GM21515 (cell line): ENCODE results near the gene KIF5C.
A peak's percentile ranks its signal among the peaks of the same experiment; 100 is the strongest.

Experiments used
- ATAC-seq: cut with Tn5 transposase; IDR thresholded peaks from one replicate; pipeline ENCODE4 v1.9.1; 2021; ENCODE audit not compliant: unreplicated experiment

KIF5C gene

DNA sequence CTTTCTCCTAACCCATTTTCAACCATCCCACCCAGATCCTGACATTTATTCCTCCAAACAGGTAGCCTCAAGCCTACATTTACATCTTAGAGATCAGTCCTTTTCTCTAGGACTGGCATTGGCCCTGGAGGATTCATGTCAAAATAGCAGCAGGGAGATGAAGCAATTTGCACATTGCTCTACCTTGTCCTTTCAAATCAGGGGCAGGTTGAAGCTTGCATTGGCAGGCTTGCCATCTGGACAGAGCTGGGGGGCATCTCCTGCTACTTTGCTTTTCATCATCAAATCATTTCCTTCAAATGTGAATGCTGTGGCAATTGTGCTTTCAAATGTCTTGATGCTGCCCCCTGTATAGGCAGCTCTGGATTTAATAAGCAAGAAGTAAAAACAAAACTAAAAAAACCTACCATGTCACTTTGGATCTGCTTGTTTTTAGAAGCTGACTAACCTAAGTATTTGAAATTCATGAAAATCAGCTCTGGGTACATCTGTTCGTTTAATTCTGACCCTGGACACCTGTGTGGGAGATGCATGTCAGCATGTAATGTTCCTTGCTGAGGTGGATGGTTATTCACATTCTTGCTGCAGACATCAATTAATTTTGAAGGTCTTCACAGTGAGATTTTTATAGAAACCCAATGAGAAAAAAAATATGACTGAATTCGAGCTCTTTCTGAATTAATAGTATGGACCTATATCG is 47.9 kb downstream of the KIF5C start:
- no peak for ATAC-seq

DNA sequence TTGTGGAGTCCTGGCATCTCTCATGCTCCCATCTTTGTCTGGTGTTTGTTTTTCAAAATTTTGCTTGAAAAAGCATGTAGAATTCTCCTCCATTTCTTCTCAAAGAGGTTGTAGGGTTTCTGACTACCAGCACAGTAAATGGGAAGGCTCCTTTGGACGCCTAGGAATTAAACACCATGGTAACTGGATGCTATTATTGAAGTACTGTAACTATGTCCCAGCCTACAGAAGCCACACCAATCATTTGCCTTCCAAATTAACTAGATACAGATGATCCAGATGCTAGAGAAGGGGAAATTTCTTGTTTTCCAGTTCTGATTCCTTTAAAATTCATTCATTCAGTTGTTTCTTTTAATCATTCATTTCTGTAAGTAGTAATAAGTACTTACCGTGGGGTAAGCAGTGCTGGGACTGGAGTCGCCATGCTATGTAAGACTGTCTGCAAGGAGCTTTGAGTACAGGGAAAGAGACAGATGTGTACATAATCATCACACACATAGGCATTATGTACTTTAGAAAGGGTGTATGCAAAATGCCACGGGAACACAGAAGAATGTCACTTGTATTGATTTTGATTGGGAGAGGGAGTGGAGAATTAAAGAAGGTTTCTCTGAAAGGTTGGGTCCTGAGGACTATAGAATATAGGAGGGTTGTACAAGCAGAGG is 49.6 kb downstream of the KIF5C start:
- no peak for ATAC-seq

DNA sequence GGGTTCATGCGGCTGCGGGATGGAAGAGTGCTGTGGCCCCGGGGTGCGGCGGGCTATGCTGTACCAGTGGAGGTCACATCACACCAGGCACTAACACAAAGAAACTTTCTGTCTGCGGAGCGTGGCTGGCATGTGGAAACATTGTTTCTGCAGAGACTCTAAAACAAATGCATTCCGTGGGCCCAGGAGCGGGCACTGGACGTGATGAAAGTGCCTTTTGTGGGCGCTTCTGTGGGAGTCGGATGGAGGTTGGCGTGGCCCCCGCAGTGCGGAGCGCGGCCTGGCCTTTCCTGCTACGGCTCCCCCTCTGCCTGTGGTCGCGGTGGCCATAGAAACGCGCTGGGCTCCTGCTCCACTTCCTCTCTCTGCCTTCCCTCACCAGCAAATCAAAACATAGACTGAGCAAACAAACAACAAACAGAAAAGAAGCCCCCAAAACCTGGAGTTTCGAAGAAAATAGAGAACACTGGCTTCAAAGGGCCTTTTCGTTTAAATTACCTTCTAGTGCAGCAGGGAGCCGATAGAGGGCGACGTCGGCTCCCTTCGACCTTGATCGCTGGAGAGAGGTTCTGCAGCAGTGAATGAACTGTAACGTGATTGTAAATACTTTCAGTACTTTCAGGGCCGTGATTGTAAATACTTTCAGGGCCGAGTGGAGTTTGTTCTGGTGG is 51.4 kb downstream of the KIF5C start:
- ATAC-seq: peak; percentile 76

DNA sequence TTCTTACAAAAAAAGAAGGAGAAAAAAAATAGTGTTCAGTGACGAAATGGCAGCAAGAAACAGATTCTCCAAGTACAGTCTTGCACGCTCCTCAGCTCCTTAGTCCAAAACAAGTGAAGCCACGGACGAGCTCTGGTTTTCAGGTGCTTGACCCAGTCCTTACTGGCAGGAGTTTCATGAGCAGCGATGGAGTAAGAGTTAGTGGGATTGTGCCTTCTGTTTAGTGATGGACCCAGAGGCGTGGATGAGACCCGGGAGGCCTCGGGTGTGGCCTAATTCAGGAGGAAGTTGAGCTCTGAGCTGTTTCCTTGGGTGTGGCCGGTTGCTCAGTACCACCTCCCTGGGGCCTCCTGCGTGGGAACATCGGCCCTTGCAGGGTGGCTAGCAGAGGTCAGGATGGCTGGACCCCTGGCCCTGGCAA is 52.0 kb downstream of the KIF5C start:
- peak; percentile 69 for ATAC-seq

DNA sequence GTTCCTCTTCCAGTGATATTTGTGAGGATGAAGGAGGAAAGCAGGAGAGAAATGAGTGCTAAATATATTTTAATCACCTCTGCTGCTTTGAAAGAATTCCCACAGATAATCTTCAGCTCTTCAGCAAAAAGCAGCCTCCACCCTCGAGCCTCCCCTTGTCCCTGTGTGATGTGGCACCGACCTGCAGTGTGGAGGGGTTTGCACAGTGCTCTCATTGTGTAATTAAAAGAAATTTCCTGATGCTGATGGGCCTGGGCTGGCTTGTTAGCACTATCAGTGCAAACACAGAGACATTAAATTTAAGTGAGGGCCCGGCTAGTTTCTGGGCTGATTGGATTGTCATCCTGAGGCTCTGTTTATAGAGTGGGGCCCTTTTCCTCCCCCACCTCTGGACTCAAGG is 53.4 kb downstream of the KIF5C start:
- ATAC-seq: no peak

DNA sequence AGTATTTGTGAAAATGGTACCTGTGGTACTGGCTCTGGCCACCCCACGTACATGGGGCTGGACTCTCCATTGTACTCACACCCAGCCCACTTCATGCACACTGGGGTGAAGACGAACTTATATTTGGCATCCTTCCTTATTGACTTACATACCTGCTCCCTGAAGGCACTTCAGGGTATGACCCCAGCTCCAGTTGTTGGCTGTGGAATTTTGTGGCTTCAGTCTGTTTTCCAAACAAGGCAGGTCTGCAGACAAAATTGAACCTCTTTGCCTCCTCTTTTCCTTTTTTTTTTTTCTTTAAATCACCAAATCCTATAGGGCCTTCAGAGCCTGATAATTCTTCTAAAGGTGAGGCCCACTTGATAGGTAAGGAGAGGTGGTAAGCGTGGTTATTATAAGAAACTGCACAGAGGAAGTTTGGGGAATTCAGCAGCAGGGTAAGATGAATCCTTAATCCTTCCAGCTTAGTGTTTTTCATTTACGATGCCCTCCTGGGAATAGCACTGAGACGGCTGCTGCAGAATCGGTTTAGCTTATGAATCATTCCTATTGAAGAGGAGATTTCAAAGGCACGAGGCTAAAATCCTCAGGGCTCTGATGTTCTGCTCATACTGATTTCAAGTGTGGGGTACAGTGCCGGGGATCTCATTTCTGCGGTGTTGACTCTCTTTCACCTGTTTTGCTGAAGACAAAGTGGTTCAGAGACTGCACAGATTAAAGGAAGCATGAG is 55.2 kb downstream of the KIF5C start:
- no peak for ATAC-seq

DNA sequence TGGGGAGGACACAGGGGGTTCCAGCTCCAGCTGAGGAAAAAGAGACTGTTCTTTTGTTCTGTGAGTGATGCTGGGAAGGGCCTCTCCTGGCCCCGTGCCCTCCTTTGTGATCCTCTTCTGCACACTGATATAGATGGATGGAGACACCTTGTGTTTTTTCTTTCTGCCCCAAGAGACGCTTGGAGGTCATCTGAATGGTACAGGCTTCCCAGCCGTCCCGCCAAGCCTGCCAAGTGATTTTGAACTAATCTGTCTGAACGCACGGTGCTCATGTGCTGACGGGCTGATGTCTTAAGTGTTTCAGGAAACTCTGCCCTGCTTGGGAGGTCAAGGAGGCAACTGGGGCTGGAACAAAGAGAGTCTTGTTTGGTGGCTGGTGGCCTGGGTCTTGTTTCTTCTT is 57.5 kb downstream of the KIF5C start:
- ATAC-seq: no peak

DNA sequence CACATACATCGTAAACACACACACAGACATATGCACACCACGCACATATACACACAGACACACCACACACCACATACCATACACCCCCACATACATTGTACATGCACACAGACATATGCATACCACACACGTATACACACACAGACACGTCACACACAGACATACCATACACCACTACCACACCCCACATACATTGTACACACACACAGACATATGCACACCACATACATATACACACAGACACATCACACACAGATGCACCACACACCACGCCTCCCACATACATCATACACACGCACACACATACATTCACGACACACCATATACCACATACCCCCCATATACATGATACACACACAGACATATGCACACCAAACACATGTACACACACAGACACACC is 58.4 kb downstream of the KIF5C start:
- ATAC-seq: no peak

DNA sequence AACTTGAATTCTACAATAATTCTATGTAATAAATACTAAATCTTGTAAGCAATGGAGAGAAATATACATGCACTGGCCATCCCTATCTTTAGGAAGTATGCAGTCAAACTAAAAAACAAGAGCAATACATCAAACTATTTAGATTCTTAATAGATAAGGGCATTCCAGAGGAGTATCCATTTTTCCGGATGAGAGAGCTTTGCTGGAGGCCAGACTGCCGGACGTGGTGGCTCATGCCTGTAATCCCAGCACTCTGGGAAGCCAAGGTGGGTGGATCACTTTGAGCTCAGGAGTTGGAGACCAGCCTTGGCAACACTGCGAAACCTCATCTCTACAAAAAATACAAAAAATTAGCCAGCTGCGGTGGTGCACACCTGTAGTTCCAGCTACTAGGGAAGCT is 60.8 kb downstream of the KIF5C start:
- no peak for ATAC-seq

DNA sequence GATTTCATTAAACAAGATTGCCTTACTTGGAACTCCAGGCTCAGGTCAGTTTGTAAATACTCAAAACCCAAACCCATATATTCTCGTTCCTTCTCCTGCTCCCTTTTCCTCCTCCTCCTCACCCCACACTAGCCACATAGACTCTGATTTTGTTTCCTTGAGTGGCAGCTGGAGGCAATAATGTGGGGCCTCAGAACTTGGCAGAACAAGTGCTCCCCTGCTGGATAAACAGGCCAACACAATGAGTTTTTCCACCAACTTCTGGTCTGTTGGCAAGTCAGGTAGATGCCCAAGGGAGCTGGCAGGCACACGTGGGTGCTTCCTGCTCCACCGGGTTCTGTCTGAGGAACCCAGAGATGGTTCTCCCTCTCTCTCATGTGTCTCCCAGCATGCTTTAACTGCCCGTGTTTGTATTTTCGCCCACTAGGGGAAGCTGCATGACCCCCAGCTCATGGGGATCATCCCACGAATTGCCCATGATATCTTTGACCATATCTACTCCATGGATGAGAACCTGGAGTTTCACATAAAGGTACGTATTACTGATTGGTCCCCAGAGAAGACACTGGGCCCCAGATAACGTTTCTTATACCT is 61.9 kb downstream of the KIF5C start:
- no peak for ATAC-seq

DNA sequence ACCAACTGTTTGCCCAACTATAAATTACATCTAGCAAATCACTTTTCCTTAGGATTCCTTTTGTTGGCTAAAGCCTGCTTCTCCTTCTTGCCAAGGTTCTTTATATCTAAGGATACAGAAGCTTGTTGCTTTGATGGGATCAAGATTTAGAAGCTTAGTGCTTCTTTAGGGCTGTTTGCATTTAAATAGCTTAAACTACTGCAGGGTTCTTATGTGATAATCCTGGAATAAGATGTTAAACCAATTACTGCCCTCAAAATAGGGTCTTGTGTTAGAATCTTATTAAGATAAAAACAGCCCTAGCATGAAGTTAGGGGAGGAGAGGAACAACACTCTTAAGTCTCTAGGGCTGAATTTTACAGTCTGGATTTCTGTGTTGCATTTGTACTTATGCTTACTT is 64.2 kb downstream of the KIF5C start:
- no peak for ATAC-seq

DNA sequence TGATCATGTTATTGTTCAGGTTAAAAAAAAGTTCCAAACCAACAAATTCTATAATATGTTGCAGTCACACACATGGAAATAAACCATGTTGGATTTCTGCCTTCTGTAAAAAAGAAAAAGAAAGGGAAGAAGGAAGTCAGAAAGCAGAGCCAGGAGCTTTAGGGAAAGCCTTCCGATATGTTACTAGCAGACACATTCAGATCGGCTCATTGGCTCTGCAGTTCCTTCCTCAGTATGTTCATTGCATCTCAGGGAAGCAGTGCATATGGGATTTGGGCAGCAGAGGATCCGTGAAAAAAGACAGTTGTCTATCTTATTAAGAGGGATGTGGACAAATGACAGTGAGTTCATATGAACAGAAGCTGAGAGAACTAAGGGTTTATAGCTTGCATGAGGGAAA is 68.1 kb downstream of the KIF5C start:
- ATAC-seq: no peak

DNA sequence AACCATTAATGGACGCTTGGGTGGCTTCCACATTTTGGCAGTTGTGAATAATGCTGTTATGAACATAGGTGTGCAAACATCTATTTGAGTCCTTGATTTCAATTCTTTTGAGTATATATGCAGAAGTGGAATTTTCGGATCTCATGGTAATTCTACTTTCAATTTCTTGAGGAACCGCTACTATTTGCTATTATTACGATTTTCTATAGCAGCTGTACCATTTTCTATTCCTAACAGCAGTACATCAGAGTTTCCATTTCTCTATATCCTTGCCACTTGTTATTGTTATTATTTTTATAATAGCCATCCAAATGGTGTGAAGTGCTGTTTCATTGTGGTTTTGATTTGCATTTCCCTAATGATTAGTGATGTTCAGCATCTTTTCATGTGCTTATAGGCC is 69.5 kb downstream of the KIF5C start:
- ATAC-seq: no peak

DNA sequence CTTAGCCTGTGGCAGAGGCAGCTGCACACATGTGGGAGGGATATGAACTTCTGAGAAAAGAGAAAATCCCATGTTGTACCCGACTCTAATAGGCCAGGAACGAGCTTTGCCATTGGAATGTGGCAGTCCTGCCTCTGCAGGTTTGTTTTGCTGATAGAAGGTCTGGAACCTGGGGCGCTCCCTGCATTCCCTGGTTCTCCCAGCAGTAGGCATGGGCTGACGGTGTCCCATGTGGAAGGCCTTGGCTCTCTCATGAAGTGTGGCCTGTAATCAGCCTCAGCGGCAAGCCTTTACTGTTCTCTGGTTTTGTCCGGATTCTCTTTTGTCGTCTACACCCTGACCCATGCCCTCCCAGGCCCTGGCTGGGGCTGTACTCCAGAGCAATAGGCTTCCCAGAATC is 72.3 kb downstream of the KIF5C start:
- ATAC-seq: no peak

DNA sequence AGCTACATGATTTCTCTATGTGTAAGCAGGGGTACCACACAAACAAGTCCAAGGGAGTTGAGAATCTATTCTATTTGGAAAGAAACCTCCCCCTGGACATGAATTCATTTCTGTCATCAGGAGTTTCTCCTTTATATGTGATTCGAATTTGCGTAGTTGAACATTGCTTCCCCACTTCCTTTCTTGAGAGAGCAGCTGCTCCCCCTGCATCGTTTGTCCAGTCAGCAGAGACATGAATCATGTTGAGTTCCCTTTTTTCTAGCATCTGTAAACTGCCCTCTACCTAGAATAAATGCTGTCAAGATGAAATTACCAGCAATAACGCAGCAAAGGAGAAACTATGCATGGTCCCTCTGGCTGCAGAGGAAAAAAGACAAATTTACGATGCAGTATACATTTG is 73.8 kb downstream of the KIF5C start:
- ATAC-seq: no peak

DNA sequence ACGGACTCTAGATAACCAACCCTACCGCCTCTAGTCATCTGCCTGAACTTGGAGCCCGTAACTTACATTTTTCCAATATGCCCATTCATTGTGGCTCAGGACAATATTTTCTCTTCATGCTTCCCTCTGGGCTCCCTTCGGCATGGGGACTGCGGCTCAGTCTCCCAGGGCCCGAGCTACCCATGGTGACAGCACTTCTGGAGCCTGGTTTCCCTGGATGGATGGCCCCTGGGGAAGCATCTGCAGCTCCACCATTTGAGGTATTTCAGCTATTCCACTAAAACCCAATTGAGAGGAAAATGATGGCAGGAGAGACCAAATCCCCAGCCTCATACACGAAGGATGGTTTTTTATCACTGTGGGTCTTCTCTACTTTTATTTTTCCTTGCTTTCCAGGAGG is 74.3 kb downstream of the KIF5C start:
- no peak for ATAC-seq

DNA sequence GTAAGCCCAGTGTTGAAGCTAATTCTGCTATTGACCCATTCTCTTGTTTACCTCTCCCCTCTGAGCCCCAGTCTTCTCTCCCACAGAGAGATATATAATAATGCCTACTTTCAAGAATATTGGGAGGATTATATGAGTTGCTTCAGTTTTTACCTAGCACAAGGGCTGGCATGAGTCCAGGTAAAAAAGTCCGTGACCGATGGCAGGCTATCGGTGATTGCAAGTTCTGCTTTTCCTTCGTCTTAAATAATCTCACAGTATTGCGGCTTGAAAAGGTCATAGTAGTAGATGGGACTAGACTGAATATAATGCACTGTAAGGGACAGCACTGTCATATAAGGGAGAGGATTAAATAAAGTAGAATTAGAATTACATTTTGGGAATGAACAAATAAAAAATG is 77.6 kb downstream of the KIF5C start:
- no peak for ATAC-seq

DNA sequence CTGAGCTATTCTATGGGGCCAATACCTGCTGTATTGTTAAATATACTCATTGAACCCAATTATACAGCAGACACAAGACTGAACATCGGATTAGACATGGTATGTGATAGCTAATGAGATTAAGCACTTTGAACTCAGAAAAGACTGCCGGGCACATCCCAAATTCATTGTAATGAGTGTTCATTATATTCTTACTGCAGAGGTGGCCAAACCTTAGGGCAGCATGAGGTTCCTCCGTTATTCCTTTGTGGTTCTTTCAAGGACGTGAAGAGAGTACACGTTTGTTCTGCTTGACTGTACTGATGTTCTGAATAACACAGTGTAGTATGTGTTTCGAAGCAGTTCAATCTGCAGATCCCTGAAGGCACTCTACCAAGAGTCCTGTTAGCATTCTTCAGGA is 78.4 kb downstream of the KIF5C start:
- ATAC-seq: no peak

DNA sequence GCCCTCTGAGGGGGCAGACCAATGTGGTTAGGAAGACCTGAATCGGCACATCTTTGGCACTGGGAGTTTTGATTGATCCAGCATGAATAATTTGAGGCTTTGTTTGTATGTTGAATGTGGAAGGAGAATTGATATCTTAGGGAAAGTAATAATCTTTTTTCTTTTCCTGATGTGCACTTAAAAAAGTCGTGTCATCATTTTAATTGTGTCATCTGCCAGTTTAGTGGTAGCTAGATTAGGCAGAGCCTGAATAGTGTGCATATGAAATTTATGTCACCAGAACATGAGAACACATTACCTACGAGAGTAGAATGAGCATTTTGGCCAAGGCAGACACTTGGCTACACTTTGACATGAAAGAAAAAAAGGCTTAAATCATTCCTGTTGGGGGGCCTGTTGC is 79.5 kb downstream of the KIF5C start:
- no peak for ATAC-seq

DNA sequence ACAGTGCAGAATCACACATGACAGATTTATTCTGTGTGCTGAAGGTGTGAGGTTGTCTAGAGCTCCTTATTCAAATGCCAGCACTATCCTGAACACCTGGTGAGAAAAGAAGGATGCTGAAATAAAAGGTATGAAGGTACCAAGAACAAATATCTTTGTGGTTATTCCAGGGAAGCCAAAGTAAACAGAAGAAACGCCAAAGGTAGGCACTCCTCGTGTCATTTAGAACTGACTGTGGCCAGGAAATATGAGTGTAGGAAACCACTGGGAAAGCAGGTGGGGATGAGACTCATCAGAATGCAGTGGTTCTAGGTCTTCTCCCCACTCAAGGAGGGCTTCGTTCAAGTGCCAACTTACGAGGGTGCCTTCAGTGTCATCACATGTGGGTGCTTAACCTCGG is 80.8 kb downstream of the KIF5C start:
- ATAC-seq: no peak

DNA sequence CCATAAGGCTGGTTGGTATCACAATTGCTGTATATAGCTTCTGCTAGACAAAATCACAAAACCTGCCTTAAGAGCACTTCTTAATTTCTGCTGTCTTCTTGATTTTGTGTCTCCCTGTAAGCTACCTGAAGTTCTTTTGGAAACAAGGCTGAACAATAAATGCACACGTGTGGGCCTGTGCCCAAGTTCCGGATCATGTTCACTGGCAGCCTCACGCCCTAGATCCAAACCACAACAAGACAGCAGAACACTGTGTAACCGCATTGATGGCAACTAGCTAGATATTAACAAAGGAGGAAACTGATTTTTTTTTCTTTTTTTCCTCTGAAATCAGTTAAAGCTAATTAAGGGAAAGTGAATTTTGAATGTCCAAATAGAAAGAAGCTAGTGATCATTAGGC is 82.0 kb downstream of the KIF5C start:
- ATAC-seq: no peak
